Measurements from ENCODE around the gene RPS6KC1. TPM values are rescaled to one million over a fixed set of nuclear protein-coding genes. Genes with fewer than 3 reads are reported as not detected.

RPS6KC1 gene
- total and polyA plus RNA-seq, 2 of the 4 experiments (the other 2 are of a cell fraction), result 7.9 to 23.7 TPM

- BruUV-seq (replicated peaks), result no TSS peak
- TF ChIP-seq RFX5 (IDR thresholded peaks at IDR 0.05; ENCODE audit: low read depth, low read length), result no peak
- TF ChIP-seq POLR2A (IDR thresholded peaks at IDR 0.05; ENCODE audit: low read depth, low read length), result no peak
- TF ChIP-seq USF2 (IDR thresholded peaks at IDR 0.05; ENCODE audit: low read depth, low read length), result no peak
- TF ChIP-seq FOS (IDR thresholded peaks at IDR 0.05; ENCODE audit: low read depth, low read length), result no peak
- no peak for TF ChIP-seq CHD1 (IDR thresholded peaks at IDR 0.05; ENCODE audit: low read depth, low read length)
- TF ChIP-seq CEBPB (IDR thresholded peaks at IDR 0.05; ENCODE audit: low read depth, low read length), result no peak
- no peak for TF ChIP-seq RAD21 (IDR thresholded peaks at IDR 0.05; ENCODE audit: low read length)
- no peak for TF ChIP-seq MAFK (IDR thresholded peaks at IDR 0.05; ENCODE audit: low read depth, low read length)
- no peak for TF ChIP-seq NFE2L2 (IDR thresholded peaks at IDR 0.05; ENCODE audit: low read depth, low read length)
- no peak for TF ChIP-seq ELK1 (IDR thresholded peaks at IDR 0.05; ENCODE audit: borderline replicate concordance, low read depth, low read length)
- no peak for TF ChIP-seq RCOR1 (IDR thresholded peaks at IDR 0.05; ENCODE audit: insufficient replicate concordance, low read length)
- no peak for TF ChIP-seq MAZ (IDR thresholded peaks at IDR 0.05; ENCODE audit: borderline replicate concordance, low read depth, low read length)
- TF ChIP-seq BHLHE40 (IDR thresholded peaks at IDR 0.05; ENCODE audit: low read depth, low read length), result no peak
- H2BK15ac ChIP-seq (ENCODE audit: low read depth, low read length), result no peak overlapping the region
- H2AK5ac ChIP-seq (ENCODE audit: low read depth, low read length), result no peak overlapping the region
- no peak overlapping the region for H3K4ac ChIP-seq (ENCODE audit: low read depth, low read length)
- H3K9ac ChIP-seq (ENCODE audit: low read depth, low read length), result no peak overlapping the region
- H2BK5ac ChIP-seq (ENCODE audit: low read depth, low read length, poor library complexity, severe bottlenecking), result no peak overlapping the region
- H3K18ac ChIP-seq (ENCODE audit: low read depth, low read length), result no peak overlapping the region
- H2BK20ac ChIP-seq (ENCODE audit: low read depth, low read length), result no peak overlapping the region
- H3K36me3 ChIP-seq (ENCODE audit: control insufficient read depth, insufficient read depth, low read length), result no peaks in the 10 kb centered on the region; the same call in 1 of the 2 replicates
- ChIA-PET CTCF (no interaction called here), POLR2A (ENCODE audit: unreplicated experiment) (no interaction called here)
- no peaks in the 10 kb centered on the region for H3K27me3 ChIP-seq (ENCODE audit: control insufficient read depth, insufficient read depth, low read length)
- 100% methylated on average over 1 of the region's 3 CpGs; no CpG with 5 or more reads in 1 of the 2 experiments for WGBS, 2 experiments (ENCODE audit: extremely low coverage in 2 of 2, insufficient read length in 1 of 2)
- no peak overlapping the region for H2AK9ac ChIP-seq (replicated peaks; ENCODE audit: low read depth, low read length, poor library complexity)
- H3K27ac ChIP-seq (ENCODE audit: insufficient read depth, low read length), result no peak overlapping the region
- H4K5ac ChIP-seq (ENCODE audit: low read depth, low read length), result no peak overlapping the region
- no peak overlapping the region for H3K56ac ChIP-seq (ENCODE audit: extremely low read depth, insufficient read depth, low read length)
- H3K23ac ChIP-seq (ENCODE audit: low read depth, low read length), result no peak overlapping the region
- dilution Hi-C loops (cut with HindIII; ENCODE audit: low sequenced_read_pairs, unreplicated experiment) (no loop called here), in situ Hi-C loops (cut with MboI; ENCODE audit: low sequenced_read_pairs) (no loop called here), intact Hi-C loops (cut with micrococcal nuclease) (no loop called here)
- no peak overlapping the region for H2AFZ ChIP-seq (replicated peaks; ENCODE audit: low read length, poor library complexity)
- no peak overlapping the region for H4K91ac ChIP-seq (ENCODE audit: insufficient read depth, low read depth, low read length)
- H3K4me1 ChIP-seq (ENCODE audit: control insufficient read depth, insufficient read depth, low read length), result no peaks in the 10 kb centered on the region
- peaks cover 10 to 13% of the 10 kb centered on the region in 2 experiments for H3K79me1 ChIP-seq (ENCODE audit: low read depth in 1 of 2, low read length in 2 of 2)
- 0 out of 2 replicates have a peak, but pooled peaks cover 4% of the 10 kb centered on the region for H4K20me1 ChIP-seq (ENCODE audit: insufficient read depth, low read length)
- ATAC-seq (ENCODE audit: low read depth) (no peak; the same call in 1 of the 2 replicates), DNase-seq (no peak)
- H3K14ac ChIP-seq (replicated peaks; ENCODE audit: low read depth, low read length), result no peak overlapping the region
- H2BK120ac ChIP-seq (ENCODE audit: low read depth, low read length), result no peak overlapping the region
- H3K9me3 ChIP-seq (ENCODE audit: control insufficient read depth, insufficient read depth, low read length), result no peaks in the 10 kb centered on the region
- H4K8ac ChIP-seq (ENCODE audit: low read depth in 2 of 2, low read length in 2 of 2), result no peak overlapping the region
- H3K4me3 ChIP-seq (ENCODE audit: insufficient read depth, low read depth, low read length), result no peak overlapping the region
- H3K4me2 ChIP-seq (ENCODE audit: low read depth, low read length), result no peak overlapping the region
- H3K9me1 ChIP-seq (ENCODE audit: insufficient read depth, low read length), result no peaks in the 10 kb centered on the region
Measured at GRCh38 chr1:213154056-213154685, 103.1 kb downstream of the RPS6KC1 start.
